Retinal pigment epithelial cell (primary cell): ENCODE results near the gene AGBL4.
A peak's percentile ranks its signal among the peaks of the same experiment; 100 is the strongest.

Source experiments
- DNase-seq: peaks from one replicate; pipeline ENCODE4 v3.0.0-alpha.2; 2010; ENCODE audit warnings: low read depth
- H3K4me3 ChIP-seq: 2 replicates; pipeline ENCODE4 v1.5.1; 2011; ENCODE audit warnings: mild to moderate bottlenecking, low read length, control low read depth, moderate library complexity
- CTCF ChIP-seq: conservative IDR thresholded peaks from 2 replicates; pipeline ENCODE4 v1.5.1; 2011; ENCODE audit warnings: low read depth, low read length, control low read depth, inconsistent platforms

AGBL4 gene

GRCh38 chr1:49544615-49545014 lies 479.1 kb downstream of the AGBL4 start:
- no peak for TF ChIP-seq CTCF
- H3K4me3 ChIP-seq, result no peak overlapping the region
- DNase-seq, result no peak

DNA sequence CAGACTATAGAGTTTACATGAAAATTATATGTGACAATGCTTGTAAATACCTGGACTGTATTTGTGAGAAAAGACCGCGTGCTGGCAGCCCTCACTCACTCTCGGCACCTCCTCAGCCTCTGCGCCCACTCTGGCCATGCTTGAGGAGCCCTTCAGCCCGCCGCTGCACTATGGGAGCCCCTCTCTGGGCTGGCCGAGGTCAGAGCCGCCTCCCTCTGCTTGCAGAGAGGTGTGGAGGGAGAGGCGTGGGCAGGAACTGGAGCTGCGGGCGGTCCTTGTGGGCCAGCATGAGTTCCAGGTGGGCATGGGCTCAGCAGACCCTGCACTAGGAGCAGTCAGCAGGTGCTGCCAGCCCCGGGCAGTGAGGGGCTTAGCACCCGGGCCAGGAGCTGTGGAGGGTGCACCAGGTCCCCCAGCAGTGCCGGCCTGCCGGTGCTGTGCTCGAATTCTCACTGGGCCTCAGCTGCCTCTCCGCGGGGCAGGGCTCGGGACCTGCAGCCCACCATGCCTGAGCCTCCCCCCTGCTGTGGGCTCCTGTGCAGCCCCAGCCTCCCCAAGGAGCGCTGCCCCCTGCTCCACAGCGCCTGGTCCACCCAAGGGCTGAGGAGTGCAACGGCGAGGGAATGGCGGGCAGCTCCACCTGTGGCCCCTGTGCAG lies 482.5 kb downstream of the AGBL4 start:
- TF ChIP-seq CTCF, result no peak
- H3K4me3 ChIP-seq, result no peak overlapping the region
- DNase-seq, result no peak

DNA sequence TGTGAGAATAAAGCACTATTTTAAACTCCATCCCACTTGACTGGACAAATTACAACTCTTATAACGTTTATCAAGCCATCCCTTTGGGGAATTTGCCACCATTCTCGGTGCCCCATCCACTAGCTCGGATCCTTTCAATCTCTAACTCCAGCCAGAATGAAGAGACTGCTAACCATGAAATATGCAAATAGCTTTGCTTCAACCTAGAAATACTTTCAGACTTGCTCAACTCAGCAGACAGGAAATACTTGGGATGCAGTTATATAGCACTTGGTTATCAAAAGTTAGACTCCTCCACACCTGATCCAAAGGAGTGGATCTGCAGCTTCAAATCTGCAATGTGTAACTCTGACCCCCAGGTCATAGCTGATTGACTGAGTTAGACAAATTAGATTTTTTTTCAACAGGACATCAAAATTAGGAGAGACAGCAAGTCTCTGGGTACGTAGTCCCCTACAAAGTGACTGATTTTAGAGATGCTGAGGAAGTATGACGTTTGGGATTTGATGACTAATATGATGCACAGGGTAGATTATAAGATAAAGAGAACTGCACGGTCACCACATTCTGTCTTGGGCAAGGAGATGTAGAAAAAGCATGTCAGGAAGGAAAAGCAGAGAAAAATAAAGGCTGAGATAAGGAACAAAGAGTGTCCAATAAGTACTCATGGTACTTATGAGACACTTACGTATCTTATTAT lies 496.0 kb downstream of the AGBL4 start:
- DNase-seq, result peak; percentile 5
- no peak for TF ChIP-seq CTCF
- no peak overlapping the region for H3K4me3 ChIP-seq

GRCh38 chr1:49526672-49527071 lies 497.1 kb downstream of the AGBL4 start:
- DNase-seq, result no peak
- H3K4me3 ChIP-seq, result no peak overlapping the region
- no peak for TF ChIP-seq CTCF

DNA sequence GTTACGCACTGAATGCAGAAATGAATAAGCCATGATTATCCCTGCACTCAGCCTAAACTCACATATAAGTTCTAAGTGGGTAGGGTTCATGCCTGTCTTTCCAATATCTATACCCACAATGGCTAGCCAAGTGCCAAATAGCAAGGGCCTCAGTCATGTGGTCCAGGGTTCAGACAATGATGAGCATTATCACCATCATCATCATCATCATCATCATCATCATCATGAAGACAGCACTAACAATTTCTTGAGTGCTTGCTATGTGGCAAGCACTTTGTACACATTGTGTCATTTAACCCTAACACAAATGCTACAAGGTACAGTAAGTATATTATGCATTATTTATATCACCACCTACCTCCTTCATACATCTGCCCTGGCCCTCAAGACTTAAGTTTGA lies 500.0 kb downstream of the AGBL4 start:
- TF ChIP-seq CTCF, result no peak

GRCh38 chr1:49466961-49467360 lies 556.8 kb downstream of the AGBL4 start:
- TF ChIP-seq CTCF, result no peak
- H3K4me3 ChIP-seq, result no peak overlapping the region
- no peak for DNase-seq

More for the DNA sequence above, 500.0 kb downstream of the AGBL4 start:
- no peak overlapping the region for H3K4me3 ChIP-seq
- no peak for DNase-seq
